HG02970 (cell line): ENCODE data around the gene NRP2.

Experiments
- ATAC-seq: cut with Tn5 transposase; IDR thresholded peaks from one replicate; pipeline ENCODE4 v1.9.1; 2021; ENCODE audit warnings: mild to moderate bottlenecking, moderate library complexity, moderate number of reproducible peaks; ENCODE audit not compliant: unreplicated experiment, low FRiP score

NRP2 gene

DNA sequence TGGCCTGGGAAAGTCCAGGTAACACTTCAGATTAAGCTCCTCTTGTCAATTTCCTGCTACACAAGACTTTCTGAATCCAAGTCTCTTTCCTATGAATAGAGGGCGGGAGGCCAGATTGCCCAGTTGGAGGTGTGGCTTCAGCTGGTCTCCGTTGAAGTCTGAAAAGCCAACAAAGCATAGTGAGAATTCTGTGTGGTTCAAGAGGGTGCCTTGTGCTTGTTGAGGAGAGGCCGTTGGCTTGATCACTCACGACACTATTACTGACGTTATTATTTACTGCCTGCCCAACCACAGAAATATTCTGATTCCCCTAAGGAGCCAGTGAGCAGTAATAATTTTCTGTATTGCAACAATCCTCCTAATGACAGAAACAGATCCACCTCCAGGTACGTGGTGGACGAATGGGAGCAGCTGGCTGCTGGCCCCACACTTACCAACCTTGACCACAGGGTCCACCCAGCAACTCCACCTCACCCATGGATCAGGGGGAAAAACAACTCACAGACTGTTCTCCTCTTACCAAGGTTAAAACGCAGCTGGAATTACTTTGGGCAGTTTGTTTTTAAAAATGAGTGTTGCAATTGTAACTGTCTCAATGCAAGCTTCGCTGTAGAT lies 21.9 kb downstream of the NRP2 start:
- no peak for ATAC-seq

DNA sequence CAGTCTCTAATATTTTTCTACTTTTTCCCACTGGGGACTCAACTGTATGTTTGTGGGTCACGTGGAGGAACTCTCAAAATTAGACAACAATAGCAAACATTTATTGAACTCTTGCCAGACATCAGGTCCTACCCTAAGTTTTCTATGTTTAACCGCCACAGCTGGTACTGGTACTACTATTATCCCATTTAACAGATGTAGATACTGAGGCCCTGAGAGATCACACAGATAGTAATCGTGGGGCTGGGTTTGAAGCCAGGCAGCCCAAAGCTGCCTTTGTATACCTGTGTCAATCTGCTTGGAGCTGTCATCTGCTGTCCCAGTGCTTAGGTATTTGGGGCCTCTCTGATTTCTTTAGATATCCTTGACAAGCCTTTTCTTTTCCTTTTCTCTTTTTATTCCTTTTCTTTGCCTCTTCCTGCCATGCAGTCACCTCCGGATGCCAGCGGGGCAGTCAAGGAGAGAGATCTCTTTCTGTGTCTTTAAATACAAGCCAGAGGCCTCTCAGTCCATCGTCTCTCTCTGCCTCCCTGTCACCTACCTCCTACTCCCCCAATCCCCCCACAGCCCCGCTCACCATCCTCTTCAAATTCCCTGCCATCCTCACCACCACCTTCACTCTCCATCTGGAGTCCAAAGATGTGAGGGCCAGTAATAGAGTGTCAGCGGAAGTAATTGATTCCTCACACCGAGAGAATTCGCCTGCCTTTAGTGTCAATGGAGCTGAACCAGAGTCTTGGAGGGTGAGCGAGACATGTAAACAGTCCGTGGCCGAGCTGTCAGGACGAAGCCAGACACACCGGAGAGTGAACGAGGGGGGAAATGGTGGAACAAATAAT lies 23.4 kb downstream of the NRP2 start:
- no peak for ATAC-seq

DNA sequence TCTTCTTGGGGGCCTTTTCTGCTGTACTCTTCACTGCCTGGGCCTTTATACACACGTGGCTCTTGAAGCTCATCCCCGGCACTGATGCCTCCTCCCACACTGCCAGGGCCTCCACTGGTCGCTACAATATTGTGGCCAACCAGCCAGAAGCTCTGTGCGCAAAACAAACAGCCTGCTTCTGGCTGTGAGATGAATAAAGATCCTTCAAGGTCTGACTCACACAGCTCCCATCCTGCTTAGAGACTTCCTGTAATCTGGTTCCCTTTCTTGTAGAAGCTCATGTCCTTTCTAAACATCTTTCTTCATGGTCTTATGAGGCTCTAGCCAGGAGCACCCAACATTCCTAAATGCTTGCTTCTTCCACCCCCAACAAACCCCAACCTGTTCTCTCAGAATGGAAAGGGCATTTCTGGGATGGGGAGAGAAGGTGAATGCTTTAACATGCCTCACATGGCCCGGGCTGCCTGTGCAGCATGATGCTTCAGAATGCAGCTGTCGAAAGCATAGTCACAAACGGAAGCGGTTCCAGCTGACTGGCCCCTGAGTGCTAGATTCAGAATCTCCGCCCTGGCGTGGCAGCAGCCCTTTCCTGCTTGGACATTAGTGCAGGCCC lies 24.6 kb downstream of the NRP2 start:
- ATAC-seq, result peak; percentile 94

DNA sequence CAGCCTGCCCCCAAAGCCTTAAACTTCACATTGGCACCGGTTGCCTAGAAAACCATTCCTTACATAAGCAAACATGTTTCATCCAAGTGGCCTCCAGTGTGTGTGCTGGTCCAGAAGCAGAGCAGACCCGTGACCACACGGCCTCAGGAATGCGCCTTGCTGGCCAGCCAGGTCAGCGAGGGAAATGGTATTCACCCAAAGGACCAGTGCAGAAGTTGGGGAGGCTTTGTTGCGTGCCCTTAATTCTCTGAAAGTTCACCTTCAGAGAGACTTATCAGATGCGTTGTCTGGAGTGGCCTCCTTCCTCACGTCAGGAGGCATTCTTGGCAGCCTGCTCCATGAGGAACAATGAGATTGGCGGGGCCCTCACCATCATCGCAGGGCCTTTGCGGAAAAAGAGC lies 25.9 kb downstream of the NRP2 start:
- no peak for ATAC-seq

DNA sequence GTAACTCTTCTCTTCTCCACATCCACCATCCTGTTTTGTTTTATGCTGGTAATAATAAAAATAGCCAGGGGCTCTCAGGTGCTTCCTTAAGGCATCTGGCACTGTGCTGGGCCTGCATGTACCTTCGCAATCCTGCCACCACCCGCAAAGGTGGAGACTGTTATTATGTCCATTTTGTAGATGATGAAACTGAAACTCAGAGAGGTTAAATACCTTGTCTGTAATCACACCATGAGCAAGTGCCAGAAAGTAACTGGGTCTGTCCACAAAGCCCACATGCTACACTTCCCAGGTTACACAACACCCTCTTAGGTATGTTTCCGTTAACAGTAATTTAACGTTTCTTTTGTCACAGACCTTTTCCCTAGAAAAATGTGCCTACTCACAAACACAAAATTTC lies 27.0 kb downstream of the NRP2 start:
- ATAC-seq, result no peak

DNA sequence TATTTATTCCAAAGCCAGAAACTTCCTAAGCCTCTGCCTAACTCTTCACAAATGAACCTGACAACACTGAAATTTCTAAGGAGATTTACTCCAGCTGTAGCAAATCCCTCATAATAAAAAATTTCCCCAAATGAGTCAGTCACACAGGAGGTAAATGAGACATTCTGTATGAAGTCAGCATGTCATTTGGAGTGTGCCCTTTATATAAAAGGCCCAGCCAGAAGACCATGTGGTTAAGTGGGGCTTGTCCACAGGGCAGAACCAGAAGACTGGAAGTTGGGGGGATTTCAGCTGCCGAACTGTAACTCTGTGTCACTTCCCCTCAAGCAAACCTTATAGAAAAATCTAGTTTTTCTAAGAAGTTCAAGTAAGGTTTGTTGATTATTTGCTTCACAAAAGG lies 30.2 kb downstream of the NRP2 start:
- no peak for ATAC-seq

DNA sequence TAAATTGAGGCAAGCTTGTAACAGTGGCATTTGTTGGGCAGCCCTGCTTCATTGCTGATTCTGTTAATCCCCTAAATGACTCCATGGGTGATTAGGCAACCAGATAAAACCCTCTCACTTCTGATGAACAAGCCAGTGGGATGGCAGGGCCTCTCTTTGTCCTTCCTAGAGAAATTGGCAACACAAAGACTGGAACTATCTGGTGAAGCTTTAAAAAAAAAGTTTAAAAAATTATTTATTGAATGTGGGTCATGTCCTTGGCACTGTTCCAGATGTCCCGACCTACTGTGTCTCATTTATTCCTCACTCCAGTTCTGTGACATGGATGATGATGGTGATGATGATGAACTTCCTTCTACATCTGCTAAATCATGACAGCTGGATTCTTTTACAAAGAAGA lies 30.8 kb downstream of the NRP2 start:
- ATAC-seq, result no peak

DNA sequence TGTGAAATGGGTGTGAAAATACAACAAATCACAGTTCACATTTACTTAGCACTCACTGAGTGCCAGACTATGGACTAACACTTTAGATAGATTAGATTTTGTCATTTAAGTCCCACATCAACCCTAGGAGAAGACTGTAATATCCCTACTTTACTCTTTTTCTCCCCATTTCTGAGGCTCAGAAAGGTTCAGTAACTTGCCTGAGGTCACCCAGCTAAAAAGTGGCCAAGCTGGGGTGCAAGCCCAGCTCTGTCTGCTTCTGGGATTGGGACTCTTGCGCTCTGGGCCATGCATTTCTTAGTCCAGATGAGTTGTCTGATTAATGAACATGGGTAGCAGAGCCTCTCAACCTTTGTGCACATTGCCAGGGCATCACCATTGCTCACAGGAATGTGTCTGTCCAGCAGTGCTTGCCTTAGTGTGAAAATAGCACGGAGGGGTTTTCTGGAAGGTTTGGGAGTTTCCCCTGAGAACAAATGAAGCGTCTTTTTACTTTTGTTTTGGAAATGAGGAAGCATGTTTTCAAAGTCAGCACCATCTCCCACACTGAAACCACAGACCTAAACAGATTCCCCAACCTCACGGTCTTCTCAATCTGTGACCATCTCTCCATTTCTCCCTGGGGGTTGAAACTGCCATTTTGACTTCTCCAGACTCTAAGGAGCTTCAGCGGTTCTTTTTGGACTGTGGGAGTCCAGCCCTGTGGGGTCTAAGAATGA lies 31.9 kb downstream of the NRP2 start:
- peak; percentile 52 for ATAC-seq

DNA sequence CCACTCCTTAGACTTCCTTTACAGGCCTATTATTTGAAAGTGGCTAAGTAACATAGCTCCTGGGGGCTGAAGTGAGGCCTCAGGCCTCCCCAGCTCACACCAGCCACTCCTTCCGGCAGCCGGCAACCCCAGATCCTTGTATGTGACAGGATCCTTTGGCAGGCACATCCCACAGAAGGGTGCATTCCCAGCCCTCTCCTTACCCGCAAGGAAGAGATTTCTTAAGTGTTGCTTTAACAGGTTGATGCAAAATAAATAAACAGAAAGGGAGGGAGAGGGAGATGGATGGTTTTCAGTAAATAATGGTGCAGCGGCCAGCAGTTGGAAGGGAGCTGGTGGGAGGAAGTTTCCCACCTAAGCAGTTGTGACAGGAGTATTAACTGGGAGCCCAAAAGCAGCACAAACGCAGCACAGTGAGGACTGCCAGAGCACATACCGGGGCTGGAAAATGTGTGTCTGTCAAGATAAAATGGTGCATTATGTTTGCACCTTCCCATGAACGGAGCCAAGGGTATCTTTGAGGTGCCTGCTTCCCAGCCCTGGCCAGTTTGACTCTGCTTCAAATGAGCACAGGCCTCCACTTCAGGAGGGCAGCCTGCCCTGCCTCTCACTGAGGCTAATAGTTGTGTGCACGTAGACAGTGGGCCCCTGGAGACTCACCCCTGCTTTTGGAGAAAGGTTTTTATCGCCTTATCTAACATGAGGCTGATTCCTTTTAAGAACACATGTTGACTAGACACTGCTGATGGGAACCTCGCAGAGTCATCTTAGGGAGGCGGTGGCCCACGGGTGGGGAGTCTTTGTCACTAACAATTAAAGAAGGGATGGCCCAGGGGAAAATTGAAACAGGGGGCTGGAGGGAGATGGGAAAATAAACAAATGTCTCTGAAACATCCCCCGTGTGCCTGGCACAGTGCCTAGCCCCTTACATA lies 32.8 kb downstream of the NRP2 start:
- ATAC-seq, result no peak

DNA sequence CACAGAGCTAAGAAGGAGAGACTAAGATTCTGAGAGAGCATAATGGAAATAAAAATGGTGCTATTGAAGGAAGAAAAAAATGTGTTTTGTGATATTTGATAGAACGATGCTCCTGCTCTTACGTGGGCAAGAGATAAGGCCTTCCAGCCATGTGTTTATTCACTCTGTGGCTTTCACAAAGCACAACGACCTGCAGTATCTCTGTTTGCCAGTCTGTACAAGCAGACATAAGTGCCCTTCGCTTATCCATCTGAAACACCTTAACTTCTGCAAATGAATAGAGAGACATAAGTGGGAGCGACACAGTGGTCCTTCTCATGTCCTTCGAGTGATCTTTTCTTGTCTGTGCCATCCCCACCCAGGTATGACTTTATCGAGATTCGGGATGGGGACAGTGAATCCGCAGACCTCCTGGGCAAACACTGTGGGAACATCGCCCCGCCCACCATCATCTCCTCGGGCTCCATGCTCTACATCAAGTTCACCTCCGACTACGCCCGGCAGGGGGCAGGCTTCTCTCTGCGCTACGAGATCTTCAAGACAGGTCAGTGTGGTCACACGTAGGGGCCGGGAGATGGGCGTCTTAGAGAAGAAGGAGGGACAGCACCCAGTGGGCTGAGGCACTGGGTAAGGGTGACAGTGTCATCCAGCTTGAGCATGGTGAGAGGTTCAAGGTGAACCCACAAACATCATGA lies 33.7 kb downstream of the NRP2 start:
- ATAC-seq, result no peak

DNA sequence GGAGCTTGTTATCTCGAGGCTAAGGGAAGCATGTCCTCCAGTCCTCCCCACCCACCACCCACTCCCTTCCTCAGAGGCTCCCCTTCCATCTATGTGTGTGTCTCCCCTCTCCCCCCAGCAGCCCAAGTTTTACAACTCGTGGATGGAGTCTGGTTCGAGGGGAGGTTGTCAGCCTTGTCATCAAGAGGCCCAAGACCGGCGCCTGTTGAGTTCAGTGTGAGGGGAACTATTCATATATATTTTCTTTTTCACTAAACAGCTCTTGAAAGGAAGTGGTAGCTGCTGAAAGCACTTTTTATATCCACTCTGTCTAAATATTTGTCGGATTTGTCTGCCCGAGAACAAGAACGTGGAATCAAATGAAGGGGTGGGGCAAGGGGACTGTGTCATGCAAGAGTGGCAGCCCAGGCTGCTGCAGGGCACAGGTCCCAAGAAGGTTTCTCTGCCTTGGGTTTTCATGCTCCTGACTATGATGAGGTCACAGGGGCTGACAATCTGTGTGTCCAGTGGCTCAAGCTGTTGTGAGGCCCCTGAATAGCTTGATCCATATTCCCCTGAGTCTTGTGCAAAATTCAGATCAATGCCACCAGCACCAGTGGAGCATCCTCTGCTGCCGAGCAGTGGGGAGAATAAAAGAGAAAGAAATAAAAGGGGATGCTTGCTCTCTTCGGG lies 35.0 kb downstream of the NRP2 start:
- no peak for ATAC-seq

DNA sequence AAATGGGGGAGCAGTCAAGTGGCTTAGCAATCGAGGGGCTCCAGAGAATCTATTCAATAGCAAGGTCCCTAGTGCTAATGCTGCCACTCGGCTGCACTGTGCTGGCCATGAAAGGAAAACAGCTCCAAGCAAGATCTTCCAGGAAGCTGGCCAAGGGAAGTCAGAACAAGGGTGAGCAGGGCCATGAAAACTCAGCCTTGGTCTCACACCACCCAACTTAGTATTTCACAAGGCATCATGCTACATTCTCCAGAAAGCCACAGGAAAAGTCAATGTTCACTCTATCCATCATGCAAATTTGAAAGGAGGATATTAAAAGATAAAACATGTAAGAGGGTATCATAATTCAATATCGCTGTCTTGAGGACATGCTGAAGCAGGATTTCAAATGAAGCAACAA lies 35.7 kb downstream of the NRP2 start:
- ATAC-seq, result no peak

DNA sequence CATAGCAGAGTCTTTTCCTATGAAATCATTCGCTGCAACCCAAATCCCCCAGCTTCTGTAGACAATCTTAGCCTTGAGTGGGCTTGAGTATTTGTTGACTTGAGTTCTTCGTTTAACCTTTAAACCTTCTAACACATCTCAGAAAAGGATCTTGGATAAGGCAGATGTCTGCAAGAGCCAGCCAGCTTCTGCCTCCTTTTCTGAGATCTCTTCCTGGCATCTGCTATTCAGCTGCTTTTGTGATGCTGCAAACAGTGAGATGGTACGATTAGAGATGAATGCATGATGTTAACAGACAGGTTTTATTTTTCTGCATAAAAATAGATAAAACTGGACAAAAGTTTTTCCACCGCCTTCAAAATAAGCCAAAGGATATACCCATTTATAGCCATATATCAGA lies 37.5 kb downstream of the NRP2 start:
- no peak for ATAC-seq

DNA sequence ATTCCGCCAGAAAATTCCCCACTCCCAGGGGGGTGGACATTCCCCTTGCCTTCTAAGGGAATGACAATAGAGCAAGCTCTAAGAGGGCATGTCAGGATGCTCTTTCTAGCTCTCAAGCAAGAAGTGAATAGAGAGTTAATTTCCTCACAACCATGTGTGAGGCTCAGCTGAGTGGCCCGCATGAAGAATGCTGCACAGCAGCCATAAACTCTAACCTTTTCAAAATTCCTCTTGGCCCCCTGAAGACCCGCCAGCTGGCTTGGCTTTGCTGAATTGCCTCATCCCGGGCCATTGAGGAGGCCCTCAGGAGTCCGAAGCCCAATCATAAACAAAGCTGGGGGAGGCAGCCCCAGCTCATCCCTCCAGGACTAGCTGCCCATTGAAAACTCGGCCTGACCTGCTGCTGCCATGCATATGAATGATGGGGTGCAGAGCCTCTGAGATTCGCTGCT lies 38.2 kb downstream of the NRP2 start:
- no peak for ATAC-seq

DNA sequence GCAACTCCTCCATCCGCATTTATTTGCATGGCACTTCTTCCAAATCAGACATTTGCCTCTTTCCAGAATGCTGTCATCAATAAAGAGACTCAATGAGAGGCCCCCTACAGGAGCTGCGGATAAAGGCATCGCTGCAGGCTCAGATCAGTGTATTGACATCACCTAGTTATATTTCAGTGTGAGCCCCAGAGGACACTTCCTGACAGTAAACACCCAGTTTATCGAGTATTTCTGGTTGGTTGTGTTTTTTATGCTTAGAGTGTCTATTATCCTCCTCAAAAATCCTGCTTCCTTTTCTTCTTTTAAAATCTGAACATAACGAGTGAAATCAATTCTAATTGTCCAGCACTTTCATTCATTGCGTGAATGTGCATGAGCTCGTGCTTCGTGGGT lies 38.8 kb downstream of the NRP2 start:
- ATAC-seq, result no peak

DNA sequence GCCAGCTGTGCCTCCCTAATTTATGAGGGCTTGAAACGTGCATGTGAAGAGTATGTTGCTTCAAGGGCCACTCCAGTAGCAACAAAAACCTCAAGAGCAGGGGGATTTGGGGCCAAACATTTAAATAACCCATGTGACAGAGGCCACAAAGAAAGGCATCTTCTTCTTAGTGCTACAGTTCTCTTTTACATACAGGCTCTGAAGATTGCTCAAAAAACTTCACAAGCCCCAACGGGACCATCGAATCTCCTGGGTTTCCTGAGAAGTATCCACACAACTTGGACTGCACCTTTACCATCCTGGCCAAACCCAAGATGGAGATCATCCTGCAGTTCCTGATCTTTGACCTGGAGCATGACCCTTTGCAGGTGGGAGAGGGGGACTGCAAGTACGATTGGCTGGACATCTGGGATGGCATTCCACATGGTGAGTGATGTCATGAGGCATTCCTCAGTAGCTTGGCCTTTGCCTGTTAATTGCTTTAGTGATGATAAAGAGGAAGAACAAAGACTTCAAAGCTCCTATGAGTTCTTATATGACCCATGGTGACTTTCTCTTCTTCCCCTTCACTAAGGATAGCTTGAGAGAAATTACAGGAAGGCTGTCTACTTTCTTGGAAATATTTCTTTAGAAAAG lies 40.1 kb downstream of the NRP2 start:
- ATAC-seq, result no peak

DNA sequence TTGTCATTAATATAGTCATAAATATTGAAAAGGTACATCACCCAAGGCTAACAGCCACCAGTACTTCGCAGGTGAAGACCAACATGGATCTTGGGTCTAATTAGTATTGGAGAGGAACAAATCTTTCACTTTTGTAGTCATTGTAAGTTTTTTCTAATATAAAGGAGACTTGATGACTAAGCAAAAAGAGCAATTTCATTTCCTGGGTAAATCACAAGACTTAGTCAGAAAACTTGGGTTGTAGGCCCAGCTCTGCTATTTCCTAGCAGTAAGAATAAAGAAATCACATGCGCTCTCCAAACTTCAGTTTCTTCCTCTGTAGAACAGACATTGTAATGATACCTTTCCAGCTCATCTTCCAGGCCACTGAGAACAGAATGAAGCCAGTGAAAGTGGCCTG lies 40.9 kb downstream of the NRP2 start:
- no peak for ATAC-seq

DNA sequence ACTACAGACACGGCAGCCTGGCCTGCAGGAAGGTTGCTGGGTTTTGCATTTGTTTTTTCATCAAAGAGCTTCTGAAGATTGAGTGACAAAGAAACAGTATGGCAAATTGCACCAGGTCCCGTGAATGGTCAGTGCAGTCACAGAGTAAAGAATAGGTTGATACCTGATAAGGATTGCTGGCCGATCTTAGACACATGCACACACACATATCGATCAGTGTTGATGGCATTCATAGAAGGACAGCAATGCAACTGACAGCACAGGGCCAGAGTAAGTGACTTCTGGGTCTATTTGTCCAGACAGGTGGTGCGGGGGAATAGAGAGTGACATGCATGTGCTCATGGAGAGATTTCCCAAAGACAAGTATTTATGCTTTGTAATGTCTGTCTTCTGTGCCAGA lies 42.8 kb downstream of the NRP2 start:
- no peak for ATAC-seq
